Fibroblast of pulmonary artery (primary cell): ENCODE results near the gene BANK1.

ENCODE experiments used
- DNase-seq: peaks from one replicate; pipeline ENCODE4 v3.0.0-alpha.2; 2010; ENCODE audit warnings: low read depth
- H3K4me3 ChIP-seq: replicated peaks from 2 replicates; pipeline ENCODE4 v1.5.1; 2011; ENCODE audit warnings: low read depth, mild to moderate bottlenecking, control low read depth, low read length, moderate library complexity
- TF ChIP-seq, protein P1 (sequence below): IDR thresholded peaks from 2 replicates; pipeline ENCODE4 v1.5.1; 2011; ENCODE audit warnings: mild to moderate bottlenecking, control low read depth, low read length, inconsistent platforms; ENCODE audit errors: missing control alignments

Gene BANK1

GRCh38 chr4:101952985-101953384 is 162.5 kb downstream of the BANK1 start:
- TF ChIP-seq, protein P1, sequence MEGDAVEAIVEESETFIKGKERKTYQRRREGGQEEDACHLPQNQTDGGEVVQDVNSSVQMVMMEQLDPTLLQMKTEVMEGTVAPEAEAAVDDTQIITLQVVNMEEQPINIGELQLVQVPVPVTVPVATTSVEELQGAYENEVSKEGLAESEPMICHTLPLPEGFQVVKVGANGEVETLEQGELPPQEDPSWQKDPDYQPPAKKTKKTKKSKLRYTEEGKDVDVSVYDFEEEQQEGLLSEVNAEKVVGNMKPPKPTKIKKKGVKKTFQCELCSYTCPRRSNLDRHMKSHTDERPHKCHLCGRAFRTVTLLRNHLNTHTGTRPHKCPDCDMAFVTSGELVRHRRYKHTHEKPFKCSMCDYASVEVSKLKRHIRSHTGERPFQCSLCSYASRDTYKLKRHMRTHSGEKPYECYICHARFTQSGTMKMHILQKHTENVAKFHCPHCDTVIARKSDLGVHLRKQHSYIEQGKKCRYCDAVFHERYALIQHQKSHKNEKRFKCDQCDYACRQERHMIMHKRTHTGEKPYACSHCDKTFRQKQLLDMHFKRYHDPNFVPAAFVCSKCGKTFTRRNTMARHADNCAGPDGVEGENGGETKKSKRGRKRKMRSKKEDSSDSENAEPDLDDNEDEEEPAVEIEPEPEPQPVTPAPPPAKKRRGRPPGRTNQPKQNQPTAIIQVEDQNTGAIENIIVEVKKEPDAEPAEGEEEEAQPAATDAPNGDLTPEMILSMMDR = no peak
- H3K4me3 ChIP-seq = no peak overlapping the region
- no peak for DNase-seq

GRCh38 chr4:101953949-101954348 is 163.4 kb downstream of the BANK1 start:
- TF ChIP-seq, protein P1 = no peak
- DNase-seq = peak; percentile 73

GRCh38 chr4:101954351-101954750 is 163.8 kb downstream of the BANK1 start:
- H3K4me3 ChIP-seq = no peak overlapping the region
- TF ChIP-seq, protein P1 = no peak
- DNase-seq = no peak

More at GRCh38 chr4:101953949-101954348, 163.4 kb downstream of the BANK1 start:
- no peak overlapping the region for H3K4me3 ChIP-seq

GRCh38 chr4:101954975-101955678 is 164.6 kb downstream of the BANK1 start:
- H3K4me3 ChIP-seq = no peak overlapping the region
- no peak for DNase-seq
- TF ChIP-seq, protein P1 = no peak

DNA sequence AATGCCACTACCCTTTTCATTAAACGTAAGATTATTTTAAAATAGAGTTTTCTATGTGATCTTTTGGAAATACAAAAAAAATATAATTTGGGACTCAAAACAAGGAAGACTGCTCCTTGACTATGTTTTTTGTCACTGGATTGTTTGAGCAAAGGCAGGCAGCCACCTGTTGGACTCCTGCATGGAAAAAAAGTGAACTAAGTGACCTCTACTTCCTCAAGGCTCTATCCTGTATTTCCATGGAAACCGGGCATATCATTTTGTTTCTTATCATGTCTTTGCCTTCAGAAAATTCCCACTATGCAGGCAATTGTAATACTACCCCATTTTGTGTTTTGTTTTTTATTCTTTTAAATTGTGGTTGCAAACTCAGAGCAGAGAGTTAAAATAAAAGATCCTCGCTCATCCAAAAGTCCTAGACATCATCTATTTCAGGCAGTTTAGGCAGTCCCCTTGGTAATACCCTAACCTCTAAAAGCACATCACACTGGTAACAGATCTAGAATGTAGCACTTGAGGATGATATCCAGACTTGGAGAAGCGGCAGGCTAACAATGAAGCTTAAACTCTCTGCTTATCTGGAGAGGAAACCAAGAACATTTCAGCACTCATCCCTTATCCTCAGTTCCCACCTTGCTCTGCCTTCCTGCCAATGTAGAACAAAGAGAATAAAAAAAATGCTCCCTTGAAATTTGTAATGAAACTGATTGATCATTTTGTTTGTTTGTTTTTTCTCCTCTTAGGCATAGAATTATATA is 165.7 kb downstream of the BANK1 start:
- no peak for DNase-seq
- TF ChIP-seq, protein P1 = no peak
- H3K4me3 ChIP-seq = no peak overlapping the region

GRCh38 chr4:101958547-101958946 is 168.0 kb downstream of the BANK1 start:
- no peak overlapping the region for H3K4me3 ChIP-seq
- DNase-seq = no peak
- TF ChIP-seq, protein P1 = no peak
